ENCODE results near the gene RPAIN. TPM values are rescaled to one million over a fixed set of nuclear protein-coding genes. Genes with fewer than 3 reads are reported as not detected.

Gene RPAIN
- total RNA-seq, 4 donors from 2014 or later: 35.9 to 53.0 (median 40.6) TPM

GRCh38 chr17:5416901-5417300 lies 3.1 kb upstream of the RPAIN start:
- no peak for TF ChIP-seq CTCF (IDR thresholded peaks at IDR 0.05; ENCODE audit: low read depth)

DNA sequence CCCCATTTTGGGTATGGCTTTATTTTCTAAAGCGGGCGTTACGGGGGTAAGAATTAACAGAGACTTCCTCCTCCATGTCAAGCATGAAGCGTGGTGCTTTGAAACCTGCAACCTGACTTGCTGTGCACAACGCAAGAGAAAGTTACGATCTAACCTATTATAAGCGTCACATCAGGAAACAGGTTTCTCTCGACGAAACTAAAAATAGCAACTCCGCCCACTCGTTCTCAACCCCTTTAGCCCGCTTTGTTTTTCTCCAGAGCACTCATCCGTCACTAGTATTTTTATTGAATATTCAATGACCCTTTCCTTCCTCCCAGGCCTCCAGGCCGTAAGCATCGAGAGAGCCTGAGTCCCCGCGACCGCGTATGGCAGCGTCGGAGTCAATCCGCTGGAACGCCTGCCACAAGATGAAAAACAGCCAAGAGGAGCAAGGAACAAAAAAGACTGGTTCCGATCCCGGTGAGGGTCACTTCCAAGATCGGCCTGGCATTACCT lies 1.1 kb upstream of the RPAIN start:
- TF ChIP-seq CTCF (IDR thresholded peaks at IDR 0.05; ENCODE audit: low read depth): no peak

DNA sequence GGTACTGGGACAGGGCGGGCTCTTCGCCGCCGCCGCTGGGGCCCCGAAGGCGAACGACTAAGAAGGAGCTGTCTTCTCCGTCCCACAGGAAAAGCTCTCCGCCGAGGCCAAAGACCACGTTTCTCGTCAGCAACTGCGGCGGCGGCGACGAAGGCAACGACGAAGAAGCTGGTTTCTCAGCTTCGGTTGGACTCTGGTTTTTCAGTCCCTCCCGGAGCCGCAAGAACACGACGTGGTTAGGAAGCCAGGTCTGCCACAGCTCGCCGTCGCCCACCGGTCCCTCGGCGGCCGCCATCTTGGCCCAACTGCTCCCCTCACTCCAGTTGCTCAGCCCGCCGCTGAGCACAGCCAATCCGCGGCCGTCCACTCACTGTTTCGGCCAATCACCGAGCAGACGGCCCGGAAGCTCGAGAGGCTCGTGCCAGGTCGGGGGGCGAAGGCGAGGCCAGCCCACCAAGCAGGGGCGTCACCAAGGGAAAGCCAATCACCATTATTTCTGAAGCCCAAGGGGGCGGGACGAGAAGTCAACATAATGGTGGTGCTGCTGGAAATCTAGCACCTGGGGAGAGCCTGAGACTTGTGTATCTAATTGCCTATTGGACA lies 525 bp upstream of the RPAIN start, which contains the start of gene NUP88:
Gene NUP88, minus strand, starts transcription at position 307 of the 603 bp plus-strand sequence. Its CDS starts 12 bp downstream, at position 295.
- no peak for TF ChIP-seq CTCF (IDR thresholded peaks at IDR 0.05; ENCODE audit: low read depth)

DNA sequence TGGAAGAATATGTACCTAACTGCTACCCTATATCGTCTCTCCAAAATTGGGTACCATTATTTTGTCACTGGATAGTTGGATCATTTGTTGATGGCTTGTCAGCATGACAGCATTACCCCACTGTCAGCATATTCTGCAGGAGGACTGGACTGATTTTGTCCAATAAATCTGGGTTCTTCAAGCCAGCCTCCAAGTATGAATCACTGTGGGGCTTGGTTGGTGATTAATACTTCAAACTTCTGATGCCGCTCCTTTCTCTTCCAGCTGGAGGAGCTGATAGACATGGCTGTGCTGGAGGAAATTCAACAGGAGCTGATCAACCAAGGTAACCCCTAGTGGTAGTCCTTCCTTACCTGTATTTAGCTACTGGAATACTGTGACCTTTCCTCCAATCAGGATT lies 2.5 kb downstream of the RPAIN start:
- no peak for TF ChIP-seq CTCF (IDR thresholded peaks at IDR 0.05; ENCODE audit: low read depth)

- TF ChIP-seq CTCF (IDR thresholded peaks at IDR 0.05; ENCODE audit: low read depth): no peak
Observed at GRCh38 chr17:5424909-5425308, 4.9 kb downstream of the RPAIN start.

- TF ChIP-seq CTCF (IDR thresholded peaks at IDR 0.05; ENCODE audit: low read depth): no peak
Observed at GRCh38 chr17:5425826-5426225, 5.8 kb downstream of the RPAIN start.

- TF ChIP-seq CTCF (IDR thresholded peaks at IDR 0.05; ENCODE audit: low read depth): no peak
Observed at GRCh38 chr17:5429191-5429887, 9.4 kb downstream of the RPAIN start.

Measured in subcutaneous adipose tissue (tissue), 4 donors.